Endothelial cell of hepatic sinusoid (primary cell): ENCODE measurements around the gene ENDOV.

Source experiments
- in situ Hi-C: cut with HindIII; loops from 2 replicates; pipeline ENCODE4 v1.10.0; 2017; ENCODE audit warnings: low sequenced_read_pairs

Gene ENDOV

DNA sequence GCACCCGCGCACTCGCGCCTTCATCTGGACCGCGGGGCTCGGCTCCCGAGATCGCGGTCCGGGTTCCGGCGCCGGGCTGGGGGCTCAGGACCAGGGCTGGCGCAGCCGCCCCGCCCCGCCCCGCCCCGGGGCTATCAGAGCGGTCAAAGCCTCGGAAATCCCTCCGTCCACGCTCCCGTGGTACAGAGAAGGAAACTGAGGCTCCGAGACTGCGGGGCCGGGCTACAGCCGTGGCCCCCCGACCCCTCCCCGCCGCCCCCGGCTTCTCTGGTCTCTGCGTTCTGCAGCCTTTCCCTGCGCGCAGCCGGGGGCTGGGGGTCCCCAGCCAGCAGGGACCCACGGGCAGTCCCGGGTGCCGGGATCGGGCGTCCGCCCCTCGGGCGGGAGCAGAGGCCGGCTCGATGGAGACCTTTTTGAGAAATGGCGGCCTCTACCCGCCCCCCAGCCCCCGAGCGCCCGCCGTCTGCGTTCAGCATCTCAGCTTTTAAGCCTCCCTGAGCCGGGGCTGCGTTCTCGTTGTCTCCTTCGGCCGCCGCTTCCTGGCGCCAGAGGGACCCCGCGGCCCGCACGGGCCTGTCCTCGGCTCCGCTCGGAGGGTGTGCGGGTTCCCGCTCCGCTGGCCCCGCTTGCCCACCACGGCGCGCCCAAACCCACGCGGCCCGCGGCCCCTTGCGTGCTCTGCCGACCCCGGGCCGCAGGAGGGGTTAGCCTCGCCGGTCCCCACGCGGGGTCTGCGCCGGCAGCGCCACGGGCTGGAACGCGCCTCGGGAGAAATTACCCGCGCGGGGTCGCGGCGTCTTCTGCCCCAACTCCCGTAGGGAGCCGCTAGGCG is 62.9 kb downstream of the ENDOV start:
- in situ Hi-C loops, result no loop called here

DNA sequence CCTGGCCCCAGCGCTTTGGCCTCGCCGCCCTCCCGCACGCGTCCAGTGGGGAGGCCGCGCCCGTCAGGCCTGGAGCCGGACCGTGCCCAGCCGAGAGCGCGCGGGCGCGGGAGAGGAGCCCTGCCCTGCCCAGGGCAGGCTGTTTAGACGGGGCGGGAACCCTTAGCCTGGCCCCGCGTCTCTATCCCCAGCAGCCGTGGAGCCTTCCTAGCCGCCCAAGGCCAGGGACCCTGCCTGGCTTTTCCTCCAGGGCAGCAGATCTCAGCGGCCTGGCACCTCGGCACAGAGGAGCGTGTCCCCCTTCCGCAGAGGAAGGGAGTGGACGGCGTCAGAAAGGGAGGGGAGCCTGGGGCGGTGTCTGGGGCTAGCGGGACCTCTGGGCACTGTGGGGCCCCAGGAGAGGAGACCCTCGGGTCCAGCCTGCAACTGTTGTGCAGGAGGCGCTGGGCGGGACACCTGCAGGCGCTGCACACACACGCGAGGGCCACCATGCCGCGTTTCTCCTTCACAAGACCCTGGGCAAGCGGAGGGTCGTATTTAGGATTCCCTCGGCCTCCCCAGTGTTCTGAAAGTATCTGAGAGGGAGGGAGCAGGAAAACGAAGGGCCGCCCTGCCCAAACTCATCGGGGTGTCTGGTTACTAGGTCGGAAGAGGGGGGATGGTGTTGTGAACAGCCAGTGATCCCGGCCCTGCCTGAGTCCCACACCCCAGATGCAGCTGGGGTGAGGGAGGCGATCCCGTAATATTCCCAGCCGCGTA is 63.7 kb downstream of the ENDOV start:
- in situ Hi-C loops, result no loop called here

DNA sequence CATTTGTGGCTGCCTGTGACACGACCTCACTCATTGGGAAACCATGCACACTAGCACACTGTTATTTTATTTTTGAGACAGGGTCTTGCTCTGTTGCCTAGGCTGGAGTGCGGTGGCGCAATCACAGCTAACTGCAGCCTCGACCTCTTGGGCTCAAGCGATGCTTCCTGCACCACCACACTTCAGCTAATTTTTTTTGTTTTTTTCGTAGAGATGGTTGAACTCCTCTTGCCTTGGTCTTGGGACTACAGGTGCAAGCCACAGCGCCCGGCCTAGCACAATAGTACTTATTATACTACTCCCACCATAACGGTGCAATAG is 64.2 kb downstream of the ENDOV start:
- in situ Hi-C loops, result no loop called here

DNA sequence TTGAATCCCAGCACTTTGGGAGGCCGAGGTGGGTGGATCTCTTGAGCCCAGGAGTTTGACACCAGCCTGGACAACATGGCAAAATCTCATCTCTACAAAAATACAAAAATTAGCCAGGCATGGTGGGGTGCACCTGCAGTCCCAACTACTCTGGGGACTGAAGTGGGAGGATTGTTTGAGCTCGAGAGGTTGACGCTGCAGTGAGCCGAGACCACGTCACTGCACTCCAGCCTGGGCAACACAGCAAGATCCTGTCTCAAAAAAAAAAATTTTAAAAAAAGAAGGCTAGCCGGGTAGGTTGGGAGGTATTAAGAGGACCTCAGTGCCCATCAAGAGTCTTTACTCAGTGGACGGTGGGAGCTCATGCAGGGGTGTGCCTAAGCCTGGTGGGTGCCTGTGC is 65.3 kb downstream of the ENDOV start:
- in situ Hi-C loops, result no loop called here

DNA sequence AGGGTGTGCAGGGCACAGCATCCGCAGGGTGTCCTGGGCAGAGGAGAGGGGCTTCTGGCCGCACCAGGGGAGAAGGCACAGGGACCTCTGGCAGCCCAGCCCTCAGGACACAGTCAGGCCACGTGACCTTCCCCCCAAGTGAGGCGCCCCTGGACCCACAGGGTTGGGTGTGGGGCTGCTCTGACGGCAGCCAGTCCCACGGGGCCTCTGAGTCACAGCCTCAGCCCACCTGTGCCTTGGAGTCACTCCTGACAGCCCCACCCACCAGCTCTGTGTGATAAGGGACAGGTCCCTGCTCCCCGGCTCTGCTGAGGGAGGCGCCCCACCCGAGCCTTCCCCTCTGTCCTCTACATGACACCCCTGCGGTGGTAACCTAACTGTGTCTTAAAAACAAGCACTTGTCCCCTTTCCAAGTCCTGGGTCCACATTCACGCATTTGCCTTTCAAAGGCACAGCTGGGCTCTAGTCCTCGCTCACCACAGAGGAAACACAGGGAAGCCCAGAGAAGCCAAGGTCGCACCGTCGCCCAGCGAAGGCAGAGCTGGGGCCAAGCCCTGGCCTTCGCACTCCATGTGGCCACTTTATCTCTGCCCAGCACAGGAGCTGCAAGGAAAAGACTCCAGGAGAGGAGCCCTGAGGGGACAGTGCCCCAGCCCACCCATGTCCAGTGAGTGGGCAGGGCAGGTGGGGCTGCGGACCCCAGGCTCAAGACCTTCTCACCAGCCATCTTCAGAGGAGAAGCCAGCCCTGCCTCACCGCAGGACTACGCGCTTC is 66.5 kb downstream of the ENDOV start:
- in situ Hi-C loops, result no loop called here

- in situ Hi-C loops, result no loop called here
These were observed 67.0 kb downstream of the ENDOV start for GRCh38 chr17:80482058-80482318.

- in situ Hi-C loops, result no loop called here
These were observed 67.8 kb downstream of the ENDOV start for GRCh38 chr17:80482555-80483308.

DNA sequence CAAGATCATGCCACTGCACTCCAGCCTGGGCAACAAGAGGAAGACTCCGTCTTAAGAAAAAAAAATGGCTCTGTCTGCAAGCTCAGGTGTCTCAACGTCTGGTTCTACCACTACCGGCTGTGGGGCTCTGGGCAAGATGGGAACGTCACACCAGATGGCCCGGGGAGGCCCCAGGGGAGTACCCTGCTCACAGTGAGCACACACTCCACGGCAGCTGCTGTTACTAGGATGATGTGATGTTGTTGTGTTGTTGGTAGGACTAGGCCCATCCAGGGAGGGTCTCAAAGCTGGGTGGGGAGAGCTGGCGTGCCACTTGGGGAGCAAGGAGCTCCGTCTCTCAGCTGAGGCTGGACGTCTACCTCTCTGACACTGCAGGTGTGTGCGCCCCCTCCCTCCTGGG is 70.9 kb downstream of the ENDOV start:
- in situ Hi-C loops, result no loop called here

DNA sequence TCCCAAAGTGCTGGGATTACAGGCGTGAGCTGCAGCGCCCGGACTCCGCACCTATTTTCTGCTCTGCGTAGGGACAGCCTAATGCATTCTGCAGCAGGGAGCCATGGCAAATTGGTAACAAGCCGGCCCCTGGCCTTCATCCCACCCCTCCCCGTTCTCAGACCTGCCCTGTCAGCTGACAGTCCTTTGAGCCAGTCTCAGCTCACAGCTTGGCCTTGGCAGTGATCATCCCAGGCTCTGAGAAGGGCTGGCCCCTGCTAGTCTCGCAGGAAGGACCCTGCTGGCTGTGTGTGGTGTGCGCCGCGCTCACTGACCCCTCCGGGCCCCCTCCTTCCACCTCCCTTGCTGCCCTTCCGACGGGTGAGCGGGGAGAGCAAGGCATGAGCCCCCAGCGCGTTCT is 71.7 kb downstream of the ENDOV start:
- in situ Hi-C loops, result no loop called here

DNA sequence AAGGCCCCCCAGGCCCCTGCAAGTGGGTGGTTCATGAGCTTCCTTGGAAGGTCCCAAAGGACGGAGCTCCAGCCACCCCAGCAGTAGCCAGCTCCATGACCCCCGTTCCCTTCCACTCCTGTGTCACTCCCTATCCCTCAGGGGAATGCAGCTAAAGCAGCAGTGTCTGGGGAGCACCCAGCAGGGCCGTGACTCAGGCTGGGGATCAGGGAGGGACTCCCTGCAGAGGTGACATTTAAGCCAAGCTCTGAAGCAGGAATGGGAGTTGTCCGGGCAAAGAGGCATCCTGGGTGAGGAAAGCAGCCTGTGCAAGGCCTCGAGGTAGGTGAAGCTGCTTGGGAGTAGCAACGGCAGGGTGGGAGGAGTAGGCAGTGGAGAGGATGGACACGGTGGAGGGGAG is 72.5 kb downstream of the ENDOV start:
- in situ Hi-C loops, result no loop called here
